BLaER1 (cell line): ENCODE measurements around the gene KLHL5.
A peak's percentile ranks its signal among the peaks of the same experiment; 100 is the strongest.

Experiments used
- H3K27ac ChIP-seq: shearing (Covaris generic); formaldehyde crosslinking; 2 replicates; pipeline ENCODE4 v1.8.1; 2022
- H3K27me3 ChIP-seq: shearing (Covaris generic); formaldehyde crosslinking; 2 replicates; pipeline ENCODE4 v1.8.1; 2022
- H3K36me3 ChIP-seq: shearing (Covaris generic); formaldehyde crosslinking; 2 replicates; pipeline ENCODE4 v1.8.1; 2022
- H3K4me1 ChIP-seq: shearing (Covaris generic); formaldehyde crosslinking; 2 replicates; pipeline ENCODE4 v1.8.1; 2022
- H3K4me2 ChIP-seq: shearing (Covaris generic); formaldehyde crosslinking; 2 replicates; pipeline ENCODE4 v1.8.1; 2022
- H3K4me3 ChIP-seq: shearing (Covaris generic); formaldehyde crosslinking; 2 replicates; pipeline ENCODE4 v1.8.1; 2022
- H3K9ac ChIP-seq: shearing (Covaris generic); formaldehyde crosslinking; 2 replicates; pipeline ENCODE4 v1.8.1; 2022
- H3K9me3 ChIP-seq: shearing (Covaris generic); formaldehyde crosslinking; 2 replicates; pipeline ENCODE4 v1.8.1; 2022
- H4K20me1 ChIP-seq: shearing (Covaris generic); formaldehyde crosslinking; 2 replicates; pipeline ENCODE4 v1.8.1; 2022
- Cebpa-rat ChIP-seq: shearing (Covaris generic); IDR thresholded peaks from 2 replicates; pipeline ENCODE4 v1.8.1; 2022

Gene KLHL5

GRCh38 chr4:39043058-39043860, 18.8 kb upstream of the KLHL5 start:
- Histone ChIP-seq H3K9me3 (no peaks in the 10 kb centered on the region), H3K4me2 (peak overlapping the region; percentile 84), H3K27ac (peak overlapping the region; percentile 62), H3K9ac (peak overlapping the region; percentile 86), H3K27me3 (no peaks in the 10 kb centered on the region), H3K4me1 (peaks cover 41% of the 10 kb centered on the region), H4K20me1 (peaks cover 22% of the 10 kb centered on the region; the same call in 1 of the 2 replicates), H3K36me3 (no peaks in the 10 kb centered on the region), H3K4me3 (peak overlapping the region; percentile 90)
- no peak for TF ChIP-seq Cebpa-rat

- peaks cover 22% of the 10 kb centered on the region; the same call in 1 of the 2 replicates for H4K20me1 ChIP-seq
- no peaks in the 10 kb centered on the region for H3K9me3 ChIP-seq
- peak overlapping the region; percentile 84 for H3K4me2 ChIP-seq
- peaks cover 40% of the 10 kb centered on the region for H3K4me1 ChIP-seq
- H3K27me3 ChIP-seq: no peaks in the 10 kb centered on the region
- no peak for TF ChIP-seq Cebpa-rat
- H3K36me3 ChIP-seq: no peaks in the 10 kb centered on the region
- peak overlapping the region; percentile 62 for H3K27ac ChIP-seq
- peak overlapping the region; percentile 90 for H3K4me3 ChIP-seq
- H3K9ac ChIP-seq: peak overlapping the region; percentile 86
Measured at GRCh38 chr4:39043861-39044363, 18.1 kb upstream of the KLHL5 start.

DNA sequence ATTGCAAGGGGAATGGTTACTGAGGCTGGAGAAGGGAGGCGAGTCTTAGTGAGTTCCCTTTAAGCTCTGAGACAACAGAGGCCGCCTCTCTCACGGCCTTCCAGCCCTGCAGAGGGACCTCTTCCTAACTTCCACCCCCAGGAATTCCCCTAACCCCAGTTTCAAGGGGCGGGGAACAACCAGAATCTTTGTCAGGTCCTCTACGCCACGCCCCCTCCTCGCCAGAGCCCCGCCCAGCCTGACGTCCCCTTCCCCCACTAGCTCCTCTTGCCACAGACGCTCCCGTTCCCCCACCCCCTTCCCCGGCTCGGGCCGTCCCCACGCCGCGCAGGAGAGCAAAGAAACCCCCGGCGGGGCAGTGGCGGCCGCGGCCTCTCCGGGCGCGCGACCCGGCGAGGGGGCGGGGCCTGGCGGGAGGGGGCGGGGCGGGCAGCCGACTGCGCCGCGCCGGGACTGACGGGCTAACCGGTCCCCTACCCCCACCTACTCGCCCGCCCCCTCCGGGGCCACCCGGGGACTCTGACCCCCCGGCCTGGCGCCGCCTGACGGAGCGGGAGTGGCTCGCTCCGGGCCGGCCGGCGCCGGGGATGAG, 17.6 kb upstream of the KLHL5 start:
- peak overlapping the region; percentile 86 for H3K9ac ChIP-seq
- peak overlapping the region; percentile 86 for H3K27ac ChIP-seq
- H3K4me2 ChIP-seq: peak overlapping the region; percentile 85
- no peaks in the 10 kb centered on the region for H3K27me3 ChIP-seq
- peak overlapping the region; percentile 90 for H3K4me3 ChIP-seq
- H4K20me1 ChIP-seq: peaks cover 22% of the 10 kb centered on the region; the same call in 1 of the 2 replicates
- H3K9me3 ChIP-seq: no peaks in the 10 kb centered on the region
- no peak for TF ChIP-seq Cebpa-rat
- peaks cover 40% of the 10 kb centered on the region for H3K4me1 ChIP-seq
- H3K36me3 ChIP-seq: no peaks in the 10 kb centered on the region

DNA sequence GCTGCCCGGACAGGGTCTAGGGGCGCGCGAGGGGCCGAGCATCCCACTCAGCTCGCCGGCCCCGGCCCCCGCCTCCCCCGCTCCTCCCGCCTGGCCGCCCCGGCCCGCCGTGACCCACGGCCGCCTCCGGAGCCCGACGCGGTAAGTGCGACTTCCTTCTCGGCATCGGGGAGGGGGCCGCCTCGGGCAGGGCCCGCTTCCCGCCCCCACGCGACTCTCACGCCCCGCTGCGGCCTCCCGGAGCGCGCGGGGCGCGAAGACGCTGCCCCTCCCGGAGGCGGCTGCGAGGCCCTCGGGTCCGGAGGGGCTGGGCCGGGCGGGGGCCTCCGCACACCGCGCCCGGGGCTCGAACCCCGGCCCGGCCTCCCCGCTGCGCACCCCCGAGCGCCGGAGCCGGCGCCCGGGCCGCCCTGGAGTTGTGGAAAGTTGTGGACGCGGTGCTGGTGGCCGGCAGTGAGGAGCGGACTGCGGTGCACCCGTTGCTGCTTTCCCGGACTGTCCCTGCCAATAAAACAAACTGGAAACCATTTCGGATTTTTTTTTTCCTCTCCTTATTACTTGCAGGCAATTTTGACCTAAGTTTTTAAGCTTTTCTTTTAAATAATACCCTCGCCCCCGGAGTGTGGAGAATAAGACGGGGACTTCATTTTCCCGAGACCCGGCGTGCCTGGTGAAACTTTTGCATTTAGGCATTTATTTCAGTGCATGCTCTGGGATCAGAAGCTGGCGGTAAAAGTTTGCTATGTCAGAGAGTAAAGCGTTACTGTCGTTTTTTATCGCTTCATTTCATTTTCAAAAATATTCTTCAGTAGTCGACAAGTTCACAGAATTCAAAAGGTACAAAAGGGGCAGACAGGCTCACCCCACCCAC, 16.8 kb upstream of the KLHL5 start:
- TF ChIP-seq Cebpa-rat: no peak
- peaks cover 40% of the 10 kb centered on the region for H3K4me1 ChIP-seq
- H3K4me2 ChIP-seq: peak overlapping the region; percentile 85
- H3K36me3 ChIP-seq: no peaks in the 10 kb centered on the region
- H3K27me3 ChIP-seq: no peaks in the 10 kb centered on the region
- H3K27ac ChIP-seq: peak overlapping the region; percentile 86
- H3K9ac ChIP-seq: peak overlapping the region; percentile 86
- peak overlapping the region; percentile 90 for H3K4me3 ChIP-seq
- no peaks in the 10 kb centered on the region for H3K9me3 ChIP-seq
- peaks cover 22% of the 10 kb centered on the region; the same call in 1 of the 2 replicates for H4K20me1 ChIP-seq

DNA sequence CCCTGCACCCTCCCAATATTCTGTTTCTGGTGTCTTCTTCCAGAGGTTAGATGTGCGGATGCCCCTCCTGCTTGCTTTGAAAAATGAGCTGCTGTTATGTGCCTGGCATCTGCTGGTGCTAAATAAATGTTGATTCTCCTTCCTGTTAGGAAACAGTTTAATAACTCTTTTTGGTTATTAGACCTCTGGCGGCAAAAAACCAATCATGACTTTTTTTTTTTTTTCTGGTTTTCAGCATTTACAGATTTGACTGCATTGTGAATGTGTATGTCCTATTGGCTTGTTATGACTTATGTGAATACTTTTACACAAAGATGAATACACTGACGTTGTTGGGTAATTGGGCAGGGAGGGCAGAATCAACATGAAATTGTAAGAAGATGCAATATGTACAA, 16.2 kb upstream of the KLHL5 start:
- H3K36me3 ChIP-seq: no peaks in the 10 kb centered on the region
- no peaks in the 10 kb centered on the region for H3K9me3 ChIP-seq
- H3K4me2 ChIP-seq: peak overlapping the region; percentile 85
- no peaks in the 10 kb centered on the region for H3K27me3 ChIP-seq
- peak overlapping the region; percentile 90 for H3K4me3 ChIP-seq
- peaks cover 40% of the 10 kb centered on the region for H3K4me1 ChIP-seq
- no peak overlapping the region for H3K27ac ChIP-seq
- no peak for TF ChIP-seq Cebpa-rat
- peak overlapping the region; percentile 86; the same call in 1 of the 2 replicates for H3K9ac ChIP-seq
- H4K20me1 ChIP-seq: peaks cover 25% of the 10 kb centered on the region; the same call in 1 of the 2 replicates

GRCh38 chr4:39046249-39046648, 15.8 kb upstream of the KLHL5 start:
- no peak overlapping the region for H3K27ac ChIP-seq
- H3K4me3 ChIP-seq: no peak overlapping the region
- no peaks in the 10 kb centered on the region for H3K36me3 ChIP-seq
- H3K27me3 ChIP-seq: no peaks in the 10 kb centered on the region
- TF ChIP-seq Cebpa-rat: no peak
- H3K9ac ChIP-seq: no peak overlapping the region
- H3K9me3 ChIP-seq: no peaks in the 10 kb centered on the region
- H3K4me1 ChIP-seq: peaks cover 40% of the 10 kb centered on the region
- H4K20me1 ChIP-seq: peaks cover 29% of the 10 kb centered on the region
- H3K4me2 ChIP-seq: peak overlapping the region; percentile 85

GRCh38 chr4:39047681-39048080, 14.4 kb upstream of the KLHL5 start:
- Histone ChIP-seq H3K9me3 (no peaks in the 10 kb centered on the region), H3K27ac (no peak overlapping the region), H3K9ac (no peak overlapping the region), H3K27me3 (no peaks in the 10 kb centered on the region), H3K4me2 (no peak overlapping the region), H4K20me1 (peaks cover 41% of the 10 kb centered on the region), H3K36me3 (no peaks in the 10 kb centered on the region), H3K4me1 (peaks cover 35% of the 10 kb centered on the region), H3K4me3 (no peak overlapping the region)
- TF ChIP-seq Cebpa-rat: no peak

DNA sequence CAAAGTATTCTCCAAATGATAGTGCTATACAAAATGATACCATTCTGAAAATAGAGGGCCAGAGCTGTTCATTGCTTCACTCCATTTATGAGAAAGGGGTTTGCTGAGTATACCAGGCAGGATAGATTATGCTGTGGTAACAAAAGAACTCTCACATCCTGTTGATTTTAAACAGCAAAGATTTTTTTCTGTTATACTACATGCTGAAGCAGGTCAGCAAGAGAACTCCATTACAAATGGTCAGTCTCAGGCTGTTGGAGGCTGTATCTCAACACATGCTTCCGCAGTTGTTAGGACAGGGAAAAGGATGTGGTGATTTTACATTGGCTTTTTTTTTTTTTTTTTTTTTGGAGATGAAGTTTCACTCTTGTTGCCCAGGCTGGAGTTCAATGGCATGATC, 13.7 kb upstream of the KLHL5 start:
- TF ChIP-seq Cebpa-rat: no peak
- no peak overlapping the region for H3K4me2 ChIP-seq

DNA sequence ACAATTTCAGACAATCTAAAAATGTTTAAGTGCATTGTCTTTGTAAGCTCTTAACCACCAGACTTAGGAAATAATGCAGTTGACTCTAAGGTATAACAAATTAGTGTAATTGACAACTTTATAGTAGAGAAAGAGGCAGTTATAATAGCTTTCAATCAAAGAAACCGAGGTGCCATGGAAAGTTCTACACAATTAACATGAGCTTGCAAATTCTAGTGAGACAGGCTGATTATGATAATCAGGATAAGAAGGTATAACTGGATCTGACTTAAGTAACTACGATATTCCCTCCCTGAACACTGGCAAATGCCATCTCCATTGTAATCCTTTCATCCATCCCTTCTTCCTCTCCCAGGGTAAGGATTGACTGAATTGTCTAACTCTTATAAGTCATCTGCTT, 11.4 kb upstream of the KLHL5 start:
- Histone ChIP-seq H3K4me3 (no peak overlapping the region), H3K27me3 (no peaks in the 10 kb centered on the region), H4K20me1 (peaks cover 63% of the 10 kb centered on the region), H3K4me1 (peaks cover 22% of the 10 kb centered on the region), H3K27ac (no peak overlapping the region), H3K9me3 (no peaks in the 10 kb centered on the region), H3K9ac (no peak overlapping the region), H3K4me2 (no peak overlapping the region), H3K36me3 (no peaks in the 10 kb centered on the region)
- no peak for TF ChIP-seq Cebpa-rat

More for the DNA sequence above, 13.7 kb upstream of the KLHL5 start:
- no peaks in the 10 kb centered on the region for H3K27me3 ChIP-seq
- H3K9ac ChIP-seq: no peak overlapping the region
- peaks cover 29% of the 10 kb centered on the region for H3K4me1 ChIP-seq
- H4K20me1 ChIP-seq: peaks cover 41% of the 10 kb centered on the region
- no peak overlapping the region for H3K4me3 ChIP-seq
- no peak overlapping the region for H3K27ac ChIP-seq
- no peaks in the 10 kb centered on the region for H3K36me3 ChIP-seq
- no peaks in the 10 kb centered on the region for H3K9me3 ChIP-seq
